ENCODE results near the gene ZC3H12A.
"Not testable (repeated sequence)": the region's sequence is repeated elsewhere in the genome, so short reads cannot be mapped to it uniquely, and the experiment has no call there.

The ZC3H12A gene

GRCh38 chr1:37519613-37520012, 45.2 kb downstream of the ZC3H12A start:
- no peak overlapping the region for H3K9ac ChIP-seq
- no peaks in the 10 kb centered on the region for H3K9me3 ChIP-seq (ENCODE audit: control insufficient read depth, low read length)
- H3K4me1 ChIP-seq = no peaks in the 10 kb centered on the region
- H3K27ac ChIP-seq = no peak overlapping the region
- no peak overlapping the region for H3K4me3 ChIP-seq (ENCODE audit: low read depth, low read length)
- H3K4me2 ChIP-seq (ENCODE audit: low read length) = no peak overlapping the region
- H3K36me3 ChIP-seq (ENCODE audit: control insufficient read depth, insufficient read depth, low read length) = no peaks in the 10 kb centered on the region
- no peak overlapping the region for H2AFZ ChIP-seq
- H3K27me3 ChIP-seq (ENCODE audit: control insufficient read depth, insufficient read depth, low read length) = no peaks in the 10 kb centered on the region
- TF ChIP-seq CTCF (IDR thresholded peaks at IDR 0.05) = no peak
- H3K79me2 ChIP-seq = no peaks in the 10 kb centered on the region

GRCh38 chr1:37529888-37530287, 55.5 kb downstream of the ZC3H12A start:
- not testable (repeated sequence) for H3K4me1 ChIP-seq; H3K36me3 ChIP-seq (ENCODE audit: control insufficient read depth, insufficient read depth, low read length); H2AFZ ChIP-seq; H3K4me3 ChIP-seq (ENCODE audit: low read depth, low read length); H3K27me3 ChIP-seq (ENCODE audit: control insufficient read depth, insufficient read depth, low read length); H3K9ac ChIP-seq; H3K27ac ChIP-seq; H3K9me3 ChIP-seq (ENCODE audit: control insufficient read depth, low read length); H3K4me2 ChIP-seq (ENCODE audit: low read length); H3K79me2 ChIP-seq

GRCh38 chr1:37532418-37533156, 58.2 kb downstream of the ZC3H12A start:
- not testable (repeated sequence) for H3K27me3 ChIP-seq (ENCODE audit: control insufficient read depth, insufficient read depth, low read length); H3K4me1 ChIP-seq; H3K79me2 ChIP-seq; H3K4me2 ChIP-seq (ENCODE audit: low read length); H3K27ac ChIP-seq; H2AFZ ChIP-seq; H3K9me3 ChIP-seq (ENCODE audit: control insufficient read depth, low read length); H3K9ac ChIP-seq; H3K36me3 ChIP-seq (ENCODE audit: control insufficient read depth, insufficient read depth, low read length); H3K4me3 ChIP-seq (ENCODE audit: low read depth, low read length)

GRCh38 chr1:37533317-37534093, 59.1 kb downstream of the ZC3H12A start:
- Histone ChIP-seq H2AFZ (no peak overlapping the region), H3K36me3 (ENCODE audit: control insufficient read depth, insufficient read depth, low read length) (no peaks in the 10 kb centered on the region), H3K27ac (no peak overlapping the region), H3K79me2 (no peaks in the 10 kb centered on the region), H3K4me2 (ENCODE audit: low read length) (no peak overlapping the region), H3K4me1 (no peaks in the 10 kb centered on the region), H3K9ac (no peak overlapping the region), H3K4me3 (ENCODE audit: low read depth, low read length) (no peak overlapping the region), H3K27me3 (ENCODE audit: control insufficient read depth, insufficient read depth, low read length) (no peaks in the 10 kb centered on the region), H3K9me3 (ENCODE audit: control insufficient read depth, low read length) (no peaks in the 10 kb centered on the region)
- no peak for TF ChIP-seq CTCF (IDR thresholded peaks at IDR 0.05)
